Smooth muscle cell (in vitro differentiated cells): ENCODE data around the gene FMN1. TPM values are rescaled to one million over a fixed set of nuclear protein-coding genes. Genes with fewer than 3 reads are reported as not detected.

ENCODE experiments used
- DNase-seq: peaks from one replicate; lab custom pipeline; 2025; ENCODE audit not compliant: unreplicated experiment; lab: John Stamatoyannopoulos, UW
- H2AFZ ChIP-seq: fragments of 200-600 bp; sonication (generic); 2 replicates; pipeline ENCODE4 v1.6.0; 2016; ENCODE audit warnings: antibody characterized with exemption, low read depth, mild to moderate bottlenecking
- H3F3A ChIP-seq: fragments of 200-600 bp; sonication (generic); 2 replicates; pipeline ENCODE4 v1.6.0; 2017; ENCODE audit warnings: antibody characterized with exemption, low read depth
- H3K27ac ChIP-seq: fragments of 200-600 bp; sonication (generic); 2 replicates; pipeline ENCODE4 v1.5.1; 2016; ENCODE audit warnings: low read depth, mild to moderate bottlenecking
- H3K27me3 ChIP-seq: fragments of 200-600 bp; sonication (generic); 2 replicates; pipeline ENCODE4 v1.6.1; 2016; ENCODE audit warnings: low read depth, mild to moderate bottlenecking
- H3K36me3 ChIP-seq: fragments of 200-600 bp; sonication (generic); 2 replicates; pipeline ENCODE4 v1.5.1; 2016; ENCODE audit warnings: low read depth
- H3K4me1 ChIP-seq: fragments of 200-600 bp; sonication (generic); 2 replicates; pipeline ENCODE4 v1.5.1; 2016; ENCODE audit warnings: low read depth
- H3K4me2 ChIP-seq: fragments of 200-600 bp; sonication (generic); 2 replicates; pipeline ENCODE4 v1.6.0; 2016; ENCODE audit warnings: mild to moderate bottlenecking
- H3K4me3 ChIP-seq: fragments of 200-600 bp; sonication (generic); 2 replicates; pipeline ENCODE4 v1.5.1; 2016; ENCODE audit warnings: mild to moderate bottlenecking
- H3K79me2 ChIP-seq: fragments of 200-600 bp; sonication (generic); 2 replicates; pipeline ENCODE4 v1.6.0; 2016; ENCODE audit warnings: low read depth, mild to moderate bottlenecking
- H3K9ac ChIP-seq: fragments of 200-600 bp; sonication (generic); 2 replicates; pipeline ENCODE4 v1.6.0; 2016; ENCODE audit warnings: low read depth
- H3K9me3 ChIP-seq: fragments of 200-600 bp; sonication (generic); replicated peaks from 2 replicates; pipeline ENCODE4 v1.5.1; 2016; ENCODE audit warnings: low read depth
- H4K20me1 ChIP-seq: fragments of 200-600 bp; sonication (generic); 2 replicates; pipeline ENCODE4 v1.6.0; 2016; ENCODE audit warnings: low read depth
- CTCF ChIP-seq: fragments of 200-600 bp; sonication (generic); IDR thresholded peaks from 2 replicates; pipeline ENCODE4 v1.5.1; 2017; ENCODE audit warnings: borderline replicate concordance, mild to moderate bottlenecking, antibody characterized with exemption; ENCODE audit not compliant: insufficient read depth, poor library complexity, severe bottlenecking
- WGBS: methylation state at CpG from one replicate; pipeline ENCODE4 v1.1.7; 2016; ENCODE audit warnings: low lambda C conversion rate; 5-methylcytosine and 5-hydroxymethylcytosine counted together
- polyA plus RNA-seq: library from polyadenylated mRNA; unstranded; fragments of >200 nt; fragmentation: Nextera tagmentation; extraction: Ambion mirVana; gene quantifications from 2 replicates; pipeline ENCODE4 v1.2.1, GENCODE V29; 2016
- total RNA-seq: library from RNA; depleted of rRNA; stranded (reverse); fragments of >200 nt; gene quantifications from 2 replicates; pipeline ENCODE4 v1.2.3, GENCODE V29; 2014

Gene FMN1
- total and polyA plus RNA-seq, 2 experiments from 2014 or later = 0.08 to 4.0 TPM

GRCh38 chr15:33029109-33029652 lies 165.3 kb downstream of the FMN1 start:
- WGBS = 69% methylated on average over 5 of the region's 5 CpGs
- no peak for DNase-seq
- Histone ChIP-seq H3K9ac (no peak overlapping the region), H3K4me1 (peaks cover 3% of the 10 kb centered on the region), H3K27ac (no peak overlapping the region), H3F3A (no peaks in the 10 kb centered on the region), H2AFZ (no peak overlapping the region), H3K27me3 (no peaks in the 10 kb centered on the region), H3K36me3 (no peaks in the 10 kb centered on the region), H3K4me3 (no peak overlapping the region), H3K9me3 (no peaks in the 10 kb centered on the region), H3K4me2 (no peak overlapping the region), H3K79me2 (no peaks in the 10 kb centered on the region), H4K20me1 (no peaks in the 10 kb centered on the region)
- no peak for TF ChIP-seq CTCF

- Histone ChIP-seq H3K4me1 (peaks cover 3% of the 10 kb centered on the region), H2AFZ (no peak overlapping the region), H3K36me3 (no peaks in the 10 kb centered on the region), H3K9me3 (no peaks in the 10 kb centered on the region), H4K20me1 (no peaks in the 10 kb centered on the region), H3K79me2 (no peaks in the 10 kb centered on the region), H3K4me2 (no peak overlapping the region), H3K27ac (no peak overlapping the region), H3K4me3 (no peak overlapping the region), H3K9ac (no peak overlapping the region), H3K27me3 (no peaks in the 10 kb centered on the region), H3F3A (no peaks in the 10 kb centered on the region)
- 96% methylated on average over 4 of the region's 4 CpGs for WGBS
- no peak for TF ChIP-seq CTCF
- DNase-seq = no peak
Measured at GRCh38 chr15:33028495-33028894, 166.0 kb downstream of the FMN1 start.

GRCh38 chr15:33027306-33028035 lies 167.0 kb downstream of the FMN1 start:
- DNase-seq = no peak
- H2AFZ ChIP-seq = no peak overlapping the region
- H3K4me1 ChIP-seq = peaks cover 5% of the 10 kb centered on the region
- no peaks in the 10 kb centered on the region for H3F3A ChIP-seq
- H3K79me2 ChIP-seq = no peaks in the 10 kb centered on the region
- 88% methylated on average over 7 of the region's 7 CpGs for WGBS
- TF ChIP-seq CTCF = no peak
- H3K27ac ChIP-seq = no peak overlapping the region
- no peak overlapping the region for H3K4me2 ChIP-seq
- H4K20me1 ChIP-seq = no peaks in the 10 kb centered on the region
- no peaks in the 10 kb centered on the region for H3K36me3 ChIP-seq
- no peak overlapping the region for H3K9ac ChIP-seq
- no peaks in the 10 kb centered on the region for H3K9me3 ChIP-seq
- no peak overlapping the region for H3K4me3 ChIP-seq
- no peaks in the 10 kb centered on the region for H3K27me3 ChIP-seq

- H3K79me2 ChIP-seq = no peaks in the 10 kb centered on the region
- H3K9me3 ChIP-seq = no peaks in the 10 kb centered on the region
- peaks cover 10% of the 10 kb centered on the region for H3K4me1 ChIP-seq
- H4K20me1 ChIP-seq = no peaks in the 10 kb centered on the region
- WGBS = 54% methylated on average over 2 of the region's 2 CpGs
- no peak overlapping the region for H3K4me2 ChIP-seq
- no peaks in the 10 kb centered on the region for H3K36me3 ChIP-seq
- no peak overlapping the region for H3K27ac ChIP-seq
- no peak for DNase-seq
- H3K4me3 ChIP-seq = no peak overlapping the region
- no peak overlapping the region for H2AFZ ChIP-seq
- no peak for TF ChIP-seq CTCF
- H3F3A ChIP-seq = no peaks in the 10 kb centered on the region
- H3K9ac ChIP-seq = no peak overlapping the region
- H3K27me3 ChIP-seq = no peaks in the 10 kb centered on the region
Measured at GRCh38 chr15:33026614-33027013, 167.9 kb downstream of the FMN1 start.
